ENCODE data around the gene LOX. TPM values are rescaled to one million over a fixed set of nuclear protein-coding genes. Genes with fewer than 3 reads are reported as not detected.

LOX gene
- total RNA-seq, 1 donor from 2014 or later: 26.8 TPM

DNA sequence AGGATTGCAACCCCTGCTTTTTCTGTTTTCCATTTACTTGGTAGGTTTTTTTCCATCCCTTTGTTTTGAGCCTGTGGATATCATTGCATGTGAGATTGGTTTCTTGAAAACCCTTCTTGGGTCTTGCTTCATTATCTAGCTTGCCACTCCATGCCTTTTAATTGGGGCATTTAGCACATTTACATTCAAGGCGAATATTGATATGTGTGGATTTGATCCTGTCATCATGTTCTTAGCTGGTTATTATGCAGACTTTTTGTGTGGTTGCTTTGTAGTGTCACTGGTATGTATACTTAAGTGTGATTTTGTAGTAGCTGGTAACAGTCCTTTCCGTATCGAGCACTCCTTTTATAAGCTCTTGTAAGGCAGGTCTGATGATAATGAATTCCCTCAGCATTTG lies 26.5 kb downstream of the LOX start:
- Histone ChIP-seq H3K9me3 (no peaks in the 10 kb centered on the region), H3K27ac (no peak overlapping the region), H3K36me3 (no peaks in the 10 kb centered on the region), H3K4me3 (no peak overlapping the region), H3K4me1 (no peaks in the 10 kb centered on the region), H3K27me3 (no peaks in the 10 kb centered on the region)
- ATAC-seq (no peak), DNase-seq (no peak)
- TF ChIP-seq, protein P1, sequence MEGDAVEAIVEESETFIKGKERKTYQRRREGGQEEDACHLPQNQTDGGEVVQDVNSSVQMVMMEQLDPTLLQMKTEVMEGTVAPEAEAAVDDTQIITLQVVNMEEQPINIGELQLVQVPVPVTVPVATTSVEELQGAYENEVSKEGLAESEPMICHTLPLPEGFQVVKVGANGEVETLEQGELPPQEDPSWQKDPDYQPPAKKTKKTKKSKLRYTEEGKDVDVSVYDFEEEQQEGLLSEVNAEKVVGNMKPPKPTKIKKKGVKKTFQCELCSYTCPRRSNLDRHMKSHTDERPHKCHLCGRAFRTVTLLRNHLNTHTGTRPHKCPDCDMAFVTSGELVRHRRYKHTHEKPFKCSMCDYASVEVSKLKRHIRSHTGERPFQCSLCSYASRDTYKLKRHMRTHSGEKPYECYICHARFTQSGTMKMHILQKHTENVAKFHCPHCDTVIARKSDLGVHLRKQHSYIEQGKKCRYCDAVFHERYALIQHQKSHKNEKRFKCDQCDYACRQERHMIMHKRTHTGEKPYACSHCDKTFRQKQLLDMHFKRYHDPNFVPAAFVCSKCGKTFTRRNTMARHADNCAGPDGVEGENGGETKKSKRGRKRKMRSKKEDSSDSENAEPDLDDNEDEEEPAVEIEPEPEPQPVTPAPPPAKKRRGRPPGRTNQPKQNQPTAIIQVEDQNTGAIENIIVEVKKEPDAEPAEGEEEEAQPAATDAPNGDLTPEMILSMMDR (IDR thresholded peaks at IDR 0.05): no peak
- intact Hi-C loops (cut with DNase I): no loop called here

DNA sequence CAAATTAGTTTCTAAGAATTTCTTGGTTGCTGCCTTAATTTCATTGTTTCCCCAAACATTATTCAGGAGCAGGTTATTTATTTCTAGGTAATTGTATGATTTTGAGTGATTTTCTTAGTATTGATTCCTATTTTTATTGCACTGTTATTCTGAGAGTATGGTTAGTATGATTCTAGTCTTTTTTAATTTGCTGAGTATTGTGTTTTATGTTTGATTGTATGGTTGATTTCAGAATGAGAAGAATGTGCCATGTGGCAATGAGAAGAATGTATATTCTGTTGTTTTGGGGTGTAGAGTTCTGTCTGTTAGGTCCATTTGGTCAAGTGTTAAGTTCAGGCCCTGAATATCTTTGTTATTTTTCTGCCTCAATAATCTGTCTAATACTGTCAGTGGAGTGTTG lies 27.1 kb downstream of the LOX start:
- Histone ChIP-seq H3K4me3 (no peak overlapping the region), H3K9me3 (no peaks in the 10 kb centered on the region), H3K4me1 (no peaks in the 10 kb centered on the region), H3K27me3 (no peaks in the 10 kb centered on the region), H3K36me3 (no peaks in the 10 kb centered on the region), H3K27ac (no peak overlapping the region)
- intact Hi-C loops (cut with DNase I): no loop called here
- ATAC-seq (no peak), DNase-seq (no peak)
- TF ChIP-seq, protein P1 (IDR thresholded peaks at IDR 0.05): no peak

DNA sequence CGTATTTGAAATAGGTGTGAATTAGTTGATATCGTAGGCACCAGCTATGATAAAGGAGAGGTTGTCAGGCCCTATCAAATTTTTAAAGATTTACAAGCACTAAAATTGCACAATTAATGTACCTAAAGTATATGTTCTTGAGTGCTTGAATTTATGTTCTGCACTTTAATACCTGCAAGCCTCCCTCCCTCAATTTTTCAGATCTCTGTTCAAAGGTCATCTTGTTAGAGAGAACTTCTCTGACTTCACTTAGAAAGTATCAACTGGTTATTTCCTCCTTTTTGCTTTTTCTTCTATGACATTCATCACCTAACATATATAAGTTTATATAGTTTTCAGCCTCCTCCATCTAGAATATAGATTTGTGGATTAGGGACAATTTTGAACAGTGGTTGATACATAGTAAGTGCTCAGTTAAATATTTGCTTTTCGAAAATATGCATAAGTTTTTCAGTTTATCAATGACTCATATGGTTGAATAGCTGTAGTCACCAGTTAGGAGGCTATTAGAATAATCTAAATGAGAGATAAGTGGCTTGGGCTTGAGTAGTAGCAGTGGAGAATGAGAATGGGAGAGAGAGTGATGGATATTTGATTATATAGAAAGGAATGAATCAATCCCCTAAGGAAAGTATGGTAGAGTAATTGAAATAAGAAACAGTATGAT lies 37.3 kb downstream of the LOX start:
- intact Hi-C loops (cut with DNase I): no loop called here
- TF ChIP-seq, protein P1 (IDR thresholded peaks at IDR 0.05): no peak

DNA sequence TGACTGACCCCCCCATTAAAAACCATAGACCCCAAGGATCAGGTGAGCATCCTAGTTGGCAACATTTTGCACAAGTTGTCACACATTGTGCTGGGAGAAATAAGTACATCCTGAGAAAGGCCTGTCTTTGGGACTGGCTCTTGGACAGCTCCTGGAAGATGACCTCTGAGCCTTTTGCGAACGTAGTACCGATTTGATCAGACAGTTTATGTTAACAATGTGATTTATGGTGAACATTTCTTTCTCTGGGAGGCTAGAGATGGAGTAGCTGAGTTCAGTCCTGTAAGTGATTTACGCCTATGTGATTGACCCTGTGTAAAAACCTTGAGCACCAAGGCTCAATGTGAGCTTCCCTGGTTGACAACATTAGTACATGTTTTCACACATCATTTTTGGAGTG lies 41.7 kb downstream of the LOX start:
- Histone ChIP-seq H3K4me1 (no peaks in the 10 kb centered on the region), H3K4me3 (no peak overlapping the region), H3K27ac (no peak overlapping the region), H3K9me3 (no peaks in the 10 kb centered on the region), H3K27me3 (no peaks in the 10 kb centered on the region), H3K36me3 (no peaks in the 10 kb centered on the region)
- no peak for DNase-seq
- TF ChIP-seq, protein P1 (IDR thresholded peaks at IDR 0.05): no peak
- ATAC-seq: no peak
- intact Hi-C loops (cut with DNase I): no loop called here

More for the DNA sequence above, 37.3 kb downstream of the LOX start:
- Histone ChIP-seq H3K27me3 (no peaks in the 10 kb centered on the region), H3K4me1 (no peaks in the 10 kb centered on the region), H3K9me3 (no peaks in the 10 kb centered on the region), H3K27ac (no peak overlapping the region), H3K36me3 (no peaks in the 10 kb centered on the region), H3K4me3 (no peak overlapping the region)
- DNase-seq (no peak), ATAC-seq (no peak)

DNA sequence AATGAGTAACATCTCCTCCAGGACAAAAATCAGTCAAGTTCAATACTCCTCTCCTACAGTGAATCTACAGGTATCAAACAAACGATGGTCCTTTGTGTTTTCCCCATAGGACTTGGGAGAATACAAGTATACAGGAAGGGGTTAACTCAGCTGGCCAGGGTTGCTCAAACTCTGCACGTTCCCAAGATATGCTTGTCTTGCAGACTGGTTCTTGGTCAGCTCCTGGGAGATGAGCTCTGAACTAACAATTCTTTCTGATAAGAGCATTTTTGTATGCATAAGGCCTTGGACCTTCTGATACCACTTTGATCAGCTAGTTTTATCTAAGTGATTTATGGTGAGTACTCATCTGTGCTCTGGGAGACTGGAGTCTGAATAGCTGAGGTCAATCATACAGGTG lies 42.1 kb downstream of the LOX start:
- no peak overlapping the region for H3K4me3 ChIP-seq
- no peaks in the 10 kb centered on the region for H3K9me3 ChIP-seq
- DNase-seq (no peak), ATAC-seq (no peak)
- H3K4me1 ChIP-seq: no peaks in the 10 kb centered on the region
- intact Hi-C loops (cut with DNase I): no loop called here
- TF ChIP-seq, protein P1 (IDR thresholded peaks at IDR 0.05): no peak
- H3K36me3 ChIP-seq: no peaks in the 10 kb centered on the region
- no peaks in the 10 kb centered on the region for H3K27me3 ChIP-seq
- no peak overlapping the region for H3K27ac ChIP-seq

DNA sequence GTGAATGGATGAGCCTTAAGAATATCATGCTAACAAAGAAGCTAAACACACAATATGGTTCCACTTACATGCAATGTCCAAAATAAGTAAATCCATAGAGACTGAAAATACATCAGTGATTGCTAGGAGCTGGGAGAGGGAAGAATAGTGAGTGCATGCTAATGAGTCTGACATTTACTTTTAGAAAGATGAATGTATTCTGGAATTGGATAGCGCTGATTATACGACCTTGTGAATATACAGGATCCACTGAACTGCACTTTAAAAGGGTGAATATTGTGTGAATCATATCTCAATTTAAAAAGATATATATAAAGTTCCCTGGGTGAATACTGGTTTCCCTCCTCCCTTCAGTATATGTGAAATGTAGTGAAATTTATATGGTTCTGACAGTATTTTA lies 46.2 kb downstream of the LOX start:
- intact Hi-C loops (cut with DNase I): no loop called here
- no peaks in the 10 kb centered on the region for H3K9me3 ChIP-seq
- H3K36me3 ChIP-seq: peaks cover 15% of the 10 kb centered on the region
- no peak overlapping the region for H3K27ac ChIP-seq
- ATAC-seq (no peak), DNase-seq (no peak)
- H3K4me3 ChIP-seq: no peak overlapping the region
- H3K4me1 ChIP-seq: no peaks in the 10 kb centered on the region
- H3K27me3 ChIP-seq: no peaks in the 10 kb centered on the region
- TF ChIP-seq, protein P1 (IDR thresholded peaks at IDR 0.05): no peak
